Measurements from ENCODE around the gene RERE.

The RERE gene

DNA sequence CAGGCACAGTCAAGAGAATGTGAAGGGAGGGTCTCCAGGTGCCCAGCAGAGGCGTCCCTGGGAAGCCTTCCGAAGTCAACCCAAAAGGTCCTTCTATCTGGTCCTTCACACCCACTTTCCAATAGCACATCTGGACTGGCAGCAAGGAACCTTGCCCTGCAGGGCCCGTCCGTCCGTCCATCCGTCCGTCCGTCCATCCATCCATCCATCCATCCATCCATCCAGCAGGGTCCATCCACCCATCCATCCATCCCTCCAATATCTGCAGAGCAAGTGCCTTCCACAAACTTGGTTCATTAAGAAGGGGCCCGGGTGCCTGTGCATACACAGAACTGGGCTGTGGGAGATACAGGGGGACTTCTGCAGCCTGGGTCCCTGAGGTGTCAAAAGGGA, 468.0 kb downstream of the RERE start:
- no peak for DNase-seq (ENCODE audit: low read depth)

DNA sequence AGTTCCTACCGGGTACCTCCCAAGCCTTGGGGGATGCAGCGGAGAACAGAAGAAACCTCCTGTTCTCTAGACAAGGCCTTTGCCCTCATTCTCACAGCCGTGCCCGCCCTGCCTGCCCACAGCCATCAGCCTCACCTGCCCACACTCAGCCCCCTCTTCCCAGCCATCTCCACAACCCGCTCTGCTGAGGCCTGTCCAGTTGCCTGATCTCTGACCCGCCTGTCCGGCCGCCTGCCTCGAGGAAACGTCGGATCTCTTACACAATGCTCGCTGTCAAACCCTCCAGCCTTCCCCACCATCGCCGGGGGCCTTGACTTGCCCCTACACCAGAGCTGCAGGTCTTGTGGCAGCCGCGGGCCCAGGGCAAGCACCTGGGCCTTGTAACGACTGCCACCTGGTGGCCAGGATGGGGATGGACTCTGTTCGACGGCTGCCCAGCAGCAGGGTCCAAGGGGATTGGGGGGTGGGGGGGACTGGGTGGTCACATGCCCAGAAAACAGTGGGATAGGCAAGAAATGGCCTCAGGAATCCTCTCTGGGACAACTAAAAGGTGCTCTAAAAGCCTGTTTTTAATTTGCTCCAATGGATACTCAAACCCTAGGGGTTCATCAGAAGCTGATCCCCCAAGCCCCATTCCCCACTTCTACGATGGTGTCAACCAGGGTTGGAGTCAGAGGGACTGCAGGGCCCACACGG, 468.5 kb downstream of the RERE start:
- DNase-seq (ENCODE audit: low read depth), result peak; percentile 58

DNA sequence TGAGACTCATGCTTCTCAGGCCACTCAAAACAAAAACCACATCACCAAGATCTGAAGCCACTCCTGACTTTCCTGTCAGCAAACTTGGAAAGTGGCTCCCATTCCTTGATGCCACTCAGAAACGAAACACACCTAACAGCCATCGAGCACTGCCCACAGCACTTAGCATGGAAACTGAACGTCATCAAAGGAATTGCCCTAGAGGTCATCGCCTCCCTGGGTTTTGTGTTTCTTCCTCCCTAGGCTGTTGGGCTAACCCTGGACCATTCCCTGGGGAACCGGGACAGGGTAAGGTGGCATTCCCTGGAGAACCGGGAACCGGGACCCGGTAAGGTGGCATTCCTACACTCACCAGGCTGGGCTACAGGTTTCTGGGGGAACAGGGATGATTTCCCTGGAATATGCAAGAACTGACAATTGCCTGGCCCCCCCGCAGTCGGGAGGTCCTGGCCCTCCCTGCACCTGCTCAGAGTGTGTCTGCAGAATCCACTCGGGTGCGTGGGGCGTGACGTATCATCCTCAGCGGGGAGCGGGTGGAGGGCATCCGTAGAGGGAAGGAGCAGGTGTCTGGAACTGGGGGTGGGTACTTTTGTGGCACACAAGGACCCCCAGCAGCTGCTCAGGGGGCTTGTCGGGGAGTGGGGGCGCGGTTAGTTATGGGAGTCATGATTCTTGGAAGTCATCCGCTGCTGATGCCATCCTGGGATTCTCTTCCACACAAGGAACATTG, 469.2 kb downstream of the RERE start:
- no peak for DNase-seq (ENCODE audit: low read depth)

DNA sequence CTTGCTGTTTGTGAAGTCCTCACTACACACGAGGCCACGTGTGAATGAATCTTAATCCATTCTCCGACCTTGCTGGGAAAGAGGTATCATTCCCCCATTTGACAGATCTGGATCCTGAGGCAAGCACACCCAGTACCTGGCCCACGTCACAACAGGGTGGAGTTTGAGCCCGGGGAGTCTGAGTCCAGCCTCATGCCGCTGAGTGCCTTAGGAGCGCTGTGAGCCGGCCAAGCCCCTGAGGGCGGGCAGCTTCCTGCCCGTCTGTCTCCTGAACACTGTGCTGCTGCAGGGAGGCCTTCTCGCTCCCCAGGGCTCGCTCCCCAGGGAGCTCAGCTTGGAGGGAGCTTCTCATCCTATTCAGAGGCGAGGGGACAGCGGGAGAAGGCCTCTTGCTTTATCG, 469.8 kb downstream of the RERE start:
- DNase-seq (ENCODE audit: low read depth), result no peak

DNA sequence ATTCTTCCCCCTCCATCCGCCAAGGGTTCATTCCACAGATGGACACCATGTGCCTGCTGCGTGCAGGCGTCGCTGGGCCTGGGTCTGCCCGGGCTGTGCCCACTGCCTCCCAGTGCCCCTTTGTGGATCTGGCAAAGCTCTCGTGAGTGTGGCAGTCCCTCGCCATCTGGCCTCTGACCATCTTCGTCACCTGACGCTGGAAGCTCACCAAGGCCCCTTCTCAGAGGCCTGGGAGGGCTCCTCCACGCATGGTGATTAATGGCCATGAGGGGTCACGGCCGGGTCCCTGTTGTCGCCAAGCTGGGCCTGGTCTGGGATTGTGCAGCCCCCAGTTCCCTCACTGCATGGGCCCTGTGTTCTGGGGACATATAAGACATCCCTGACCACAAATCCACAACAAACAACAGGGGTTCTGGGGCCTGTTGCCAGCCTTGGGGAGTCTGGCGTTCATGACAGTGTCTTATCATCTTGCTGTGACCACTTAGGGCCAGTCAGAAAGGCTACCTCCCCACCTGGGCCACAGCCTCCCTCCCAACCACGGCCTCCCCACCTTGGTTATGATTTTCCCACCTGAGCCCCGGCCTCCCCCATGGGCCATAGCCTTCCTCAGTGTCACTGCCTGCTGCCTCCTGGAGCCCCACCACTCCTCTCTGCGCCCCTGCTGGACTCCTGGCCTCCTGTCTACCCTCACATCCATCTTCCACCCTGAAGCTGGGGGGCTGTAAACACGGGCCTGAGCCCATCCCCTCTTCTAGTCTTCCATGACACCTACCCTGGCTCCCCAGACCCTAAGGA, 471.6 kb downstream of the RERE start:
- DNase-seq (ENCODE audit: low read depth), result no peak

DNA sequence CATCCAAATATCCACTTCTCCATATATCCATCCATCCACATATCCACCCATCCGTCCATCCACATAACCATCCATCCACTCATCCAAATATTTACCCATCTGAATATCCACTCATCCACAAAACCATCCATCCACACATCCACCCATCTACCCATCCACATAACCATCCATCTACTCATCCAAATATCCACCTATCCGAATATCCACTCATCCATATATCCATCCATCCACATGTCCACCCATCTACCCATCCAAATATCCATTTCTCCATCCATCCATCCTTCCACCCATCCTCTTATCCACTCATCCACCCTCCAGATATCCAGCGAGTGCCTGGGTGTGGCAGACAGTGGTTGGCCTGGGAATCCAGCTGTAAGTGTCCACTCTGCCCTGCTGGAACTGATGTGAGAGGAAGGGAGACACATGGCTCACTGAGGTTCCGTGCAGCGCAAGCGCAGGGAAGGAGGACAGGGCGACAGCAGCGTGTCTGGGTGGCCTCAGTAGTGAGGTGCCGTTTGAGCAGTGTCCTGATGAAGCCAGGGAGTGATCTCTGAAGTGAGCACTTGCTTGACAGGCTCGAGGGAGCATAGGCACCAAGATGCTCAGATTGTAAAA, 472.4 kb downstream of the RERE start:
- DNase-seq (ENCODE audit: low read depth), result no peak

DNA sequence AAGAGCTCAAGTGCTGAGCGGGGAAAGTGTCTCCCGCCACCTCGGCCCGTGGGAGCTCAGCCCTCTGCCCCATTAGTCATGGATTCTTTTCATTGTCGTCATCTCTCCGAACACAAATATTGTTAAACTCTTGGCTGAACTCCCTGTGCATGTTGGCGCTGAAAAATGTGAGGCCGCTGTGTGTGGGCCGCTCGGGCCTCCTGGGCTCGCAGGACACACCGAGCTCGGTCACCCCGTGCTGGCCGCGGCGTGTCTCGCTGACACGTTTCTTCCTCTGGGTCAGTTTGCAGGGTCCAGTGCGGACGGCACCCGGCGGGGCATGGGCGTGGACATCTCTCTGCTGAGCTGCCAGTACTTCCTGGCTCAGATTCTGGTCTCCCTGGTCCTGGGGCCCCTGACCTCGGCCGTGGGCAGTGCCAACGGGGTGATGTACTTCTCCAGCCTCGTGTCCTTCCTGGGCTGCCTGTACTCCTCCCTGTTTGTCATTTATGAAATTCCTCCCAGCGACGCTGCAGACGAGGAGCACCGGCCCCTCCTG, 473.9 kb downstream of the RERE start:
- DNase-seq (ENCODE audit: low read depth), result no peak

DNA sequence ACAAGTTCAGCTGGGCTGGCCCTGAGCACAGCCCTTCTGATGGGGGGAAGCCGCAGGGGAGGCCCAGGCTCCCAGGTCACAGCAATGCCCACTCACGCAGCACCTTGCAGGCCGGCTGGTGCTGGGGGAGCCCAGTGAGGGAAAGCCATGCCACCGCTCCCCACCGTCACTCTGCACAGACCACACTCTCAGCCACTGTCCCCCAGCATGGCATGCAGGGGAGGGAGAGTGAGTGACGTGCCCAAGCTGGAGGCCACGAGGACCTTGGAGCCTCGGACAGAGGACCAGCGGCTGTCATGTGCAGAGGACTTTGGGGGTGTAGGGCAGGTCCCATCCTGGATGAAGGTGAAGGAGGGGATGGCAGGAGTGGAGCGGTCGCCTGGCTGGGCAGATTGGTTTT, 474.4 kb downstream of the RERE start:
- DNase-seq (ENCODE audit: low read depth), result no peak

DNA sequence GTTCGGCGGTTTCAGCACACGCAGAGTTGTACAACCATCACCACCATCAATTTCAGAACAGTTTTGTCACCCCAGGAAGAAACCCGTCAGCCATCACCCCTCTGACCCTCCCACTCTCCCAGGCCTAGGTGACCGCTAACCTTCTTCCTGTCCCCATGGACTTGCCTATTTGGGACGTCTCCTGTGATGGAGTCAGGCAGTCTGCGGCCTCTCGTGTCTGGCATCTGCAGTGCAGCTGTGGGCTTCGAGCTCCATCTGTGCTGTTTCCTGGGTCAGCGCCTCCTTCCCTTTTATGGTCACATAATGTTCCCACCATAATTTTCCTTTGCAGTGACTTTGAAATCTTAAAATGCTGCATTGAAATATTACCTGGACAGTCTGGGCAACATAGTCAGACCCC, 475.1 kb downstream of the RERE start:
- no peak for DNase-seq (ENCODE audit: low read depth)

DNA sequence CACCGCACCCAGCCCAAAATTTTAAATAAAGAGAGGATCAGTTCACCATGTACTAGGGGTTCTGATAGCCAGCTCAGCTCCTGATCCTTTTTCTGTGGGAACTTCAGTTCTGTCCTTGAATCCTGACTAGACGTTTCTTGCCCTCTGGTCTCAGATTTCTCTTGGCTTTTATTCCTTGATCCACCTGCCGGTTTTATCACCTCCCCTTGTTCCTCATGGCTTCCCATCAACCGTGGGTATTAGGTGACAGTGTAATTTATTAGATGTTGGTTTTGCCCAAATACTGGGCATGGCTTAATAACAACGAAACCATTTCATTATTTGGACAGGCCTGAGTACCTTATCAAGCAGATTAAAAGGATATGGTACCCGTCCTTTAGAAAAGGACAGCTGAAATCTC, 477.0 kb downstream of the RERE start:
- DNase-seq (ENCODE audit: low read depth), result no peak

DNA sequence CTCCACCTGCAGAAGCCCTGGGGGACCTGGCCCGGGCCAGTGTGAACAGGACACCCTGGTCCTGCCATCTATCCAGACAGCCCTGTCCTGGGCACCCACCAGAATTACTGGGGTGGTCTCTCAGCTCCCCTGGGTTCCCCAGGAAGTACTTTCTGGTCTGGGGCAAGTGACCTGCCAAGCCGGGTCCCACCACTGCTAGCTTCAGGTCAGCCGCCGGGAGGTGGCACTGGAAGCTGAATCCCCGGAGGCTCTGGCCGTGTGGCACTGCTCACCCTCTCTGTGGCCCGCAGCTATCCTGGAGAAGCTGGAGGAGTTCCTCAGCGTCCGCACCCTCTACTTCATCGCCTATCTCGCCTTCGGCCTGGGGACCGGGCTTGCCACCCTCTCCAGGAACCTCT, 478.2 kb downstream of the RERE start:
- no peak for DNase-seq (ENCODE audit: low read depth)

DNA sequence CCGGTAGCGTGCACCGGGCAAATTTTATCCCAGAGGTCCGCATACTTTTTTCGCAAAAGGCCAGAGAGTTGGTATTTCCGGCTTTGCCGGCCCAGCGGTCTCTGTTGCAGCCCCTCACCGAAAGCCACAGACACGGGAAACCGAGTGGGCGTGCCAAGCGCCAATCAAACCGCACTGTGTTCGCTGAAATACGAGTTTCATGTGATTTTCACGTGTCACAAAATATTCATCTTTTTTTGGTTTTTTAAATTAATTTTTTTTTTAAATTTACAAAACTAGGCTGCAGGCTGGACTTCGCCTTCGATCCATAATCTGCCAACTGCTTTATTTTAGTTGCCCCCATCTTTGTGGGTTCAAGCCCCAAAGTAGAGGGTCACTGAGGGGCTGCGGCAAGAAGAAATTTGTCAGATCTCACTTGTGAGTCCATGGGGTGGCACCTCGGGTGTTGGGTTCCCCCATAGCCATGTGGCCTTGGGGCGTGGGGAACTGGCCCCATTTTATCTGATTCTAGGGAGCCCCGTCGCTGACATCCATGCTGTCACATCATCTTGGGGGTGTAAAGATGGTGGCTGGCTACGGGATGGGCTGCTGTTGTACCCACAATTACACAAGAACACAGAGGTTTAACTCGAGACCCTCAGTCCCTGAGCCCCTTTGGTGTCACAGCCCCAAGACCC, 478.8 kb downstream of the RERE start:
- no peak for DNase-seq (ENCODE audit: low read depth)

DNA sequence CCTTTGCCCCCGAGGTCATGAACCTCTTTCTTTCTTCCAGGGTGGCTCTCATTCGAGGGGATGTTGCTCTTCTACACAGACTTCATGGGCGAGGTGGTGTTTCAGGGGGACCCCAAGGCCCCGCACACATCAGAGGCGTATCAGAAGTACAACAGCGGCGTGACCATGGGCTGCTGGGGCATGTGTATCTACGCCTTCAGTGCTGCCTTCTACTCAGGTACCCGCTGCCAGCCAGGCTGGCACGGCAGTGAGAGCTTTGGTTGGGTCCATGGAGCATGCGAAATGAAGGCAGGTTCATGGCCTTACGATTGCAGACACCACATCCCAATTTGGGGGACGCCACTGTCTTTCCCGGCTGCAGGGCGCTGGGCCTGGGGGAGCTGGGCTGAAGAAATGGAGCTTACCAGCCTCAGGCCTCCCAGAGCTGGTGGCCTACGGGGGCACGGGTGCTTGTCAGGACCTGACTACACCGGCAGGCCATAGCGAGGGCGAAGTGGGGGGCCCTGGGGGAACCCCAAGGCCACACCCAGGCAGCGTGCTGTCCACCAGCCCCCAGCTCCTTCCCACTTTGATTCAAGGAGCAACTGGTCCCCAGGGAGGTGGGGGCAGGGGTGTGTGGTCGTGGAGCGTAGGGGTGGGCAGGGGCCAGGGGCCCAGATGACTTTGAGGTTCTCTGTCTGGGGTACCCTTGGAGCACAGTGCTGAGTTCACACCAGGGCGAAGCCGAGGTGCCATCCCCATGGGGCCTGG, 479.5 kb downstream of the RERE start:
- DNase-seq (ENCODE audit: low read depth), result no peak

DNA sequence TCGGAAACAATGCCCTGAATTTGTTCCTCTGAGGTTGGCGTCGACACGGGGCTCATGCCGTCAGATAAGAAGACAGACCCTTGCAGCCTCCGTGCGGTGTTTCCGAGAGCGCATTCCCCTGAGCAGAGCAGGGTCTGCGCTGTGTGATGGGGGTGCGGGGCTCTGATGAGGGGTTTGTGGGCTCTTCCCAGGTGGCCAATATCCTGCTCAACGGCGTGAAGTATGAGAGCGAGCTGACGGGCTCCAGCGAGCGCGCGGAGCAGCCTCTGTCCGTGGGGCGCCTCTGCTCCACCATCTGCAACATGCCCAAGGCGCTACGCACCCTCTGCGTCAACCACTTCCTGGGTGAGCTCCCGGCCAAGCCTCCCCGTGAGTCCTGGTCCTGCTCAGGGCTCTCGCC, 482.2 kb downstream of the RERE start:
- DNase-seq (ENCODE audit: low read depth), result no peak

DNA sequence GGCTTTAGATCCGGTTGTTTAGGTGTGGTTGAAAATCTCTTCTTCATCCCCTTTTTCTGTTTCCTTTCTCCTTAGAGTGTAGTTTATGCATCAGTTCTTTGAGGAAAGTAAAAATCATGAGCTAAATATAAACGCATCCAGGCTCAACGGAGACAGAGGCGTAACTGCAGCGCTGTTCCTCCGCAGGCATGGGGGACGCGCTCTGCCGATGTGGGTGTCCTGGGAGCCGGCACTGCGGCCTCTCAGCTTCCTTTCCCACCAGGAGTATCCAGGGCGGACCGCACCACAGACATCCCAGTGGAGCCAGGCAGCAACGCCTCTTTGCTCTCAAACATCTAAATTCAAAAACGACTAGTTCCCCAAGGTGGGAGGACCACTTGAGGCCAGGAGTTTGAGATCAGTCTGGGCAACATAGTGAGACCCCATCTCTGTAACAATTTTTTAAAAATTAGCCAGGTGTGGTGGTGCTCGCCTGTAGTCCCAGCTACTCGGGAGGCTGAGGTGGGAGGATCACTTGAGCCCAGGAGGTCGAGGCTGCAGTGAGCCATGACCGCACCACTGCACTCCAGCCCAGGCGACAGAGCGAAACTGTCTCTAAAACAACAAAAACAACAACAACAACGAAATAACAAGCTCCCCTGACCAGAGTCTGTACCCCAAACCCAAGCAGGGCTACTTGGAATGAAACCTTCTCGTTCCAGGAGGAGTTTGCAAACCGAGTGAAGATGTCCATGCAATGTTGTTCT, 483.2 kb downstream of the RERE start:
- DNase-seq (ENCODE audit: low read depth), result no peak

DNA sequence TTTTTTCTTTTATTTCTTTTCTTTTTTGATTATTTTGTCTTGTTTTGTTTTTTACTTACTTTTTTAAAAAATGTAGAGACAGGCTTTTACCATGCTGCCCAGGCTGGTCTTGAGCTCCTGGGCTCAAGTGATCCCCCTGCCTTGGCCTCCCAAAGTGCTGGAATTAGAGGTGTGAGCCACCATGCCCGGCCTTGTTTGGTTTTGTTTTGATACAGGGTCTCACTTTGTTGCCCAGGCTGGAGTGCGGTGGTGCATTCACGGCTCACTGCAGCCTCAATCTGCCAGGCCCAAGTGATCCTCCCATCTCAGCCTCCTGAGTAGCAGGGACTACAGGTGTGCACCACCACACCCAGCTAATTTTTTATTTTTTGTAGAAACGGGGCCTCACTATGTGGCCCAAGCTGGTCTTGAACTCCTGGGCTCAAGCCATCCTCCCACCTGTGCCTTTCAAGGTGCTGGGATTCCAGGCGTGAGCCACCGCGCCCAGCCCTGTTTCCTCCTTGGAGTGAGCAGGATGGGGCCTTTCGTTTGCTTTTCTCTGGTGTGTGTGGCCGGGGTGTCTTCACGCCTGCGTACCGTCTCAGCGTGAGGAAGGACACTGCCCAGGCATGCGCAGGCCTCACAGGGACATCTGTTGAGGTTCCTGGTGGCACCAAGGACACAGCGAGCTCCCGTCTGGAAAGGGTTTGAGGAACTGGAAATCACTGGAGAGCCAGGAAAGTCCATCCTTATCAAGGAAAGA, 484.0 kb downstream of the RERE start:
- DNase-seq (ENCODE audit: low read depth), result no peak

DNA sequence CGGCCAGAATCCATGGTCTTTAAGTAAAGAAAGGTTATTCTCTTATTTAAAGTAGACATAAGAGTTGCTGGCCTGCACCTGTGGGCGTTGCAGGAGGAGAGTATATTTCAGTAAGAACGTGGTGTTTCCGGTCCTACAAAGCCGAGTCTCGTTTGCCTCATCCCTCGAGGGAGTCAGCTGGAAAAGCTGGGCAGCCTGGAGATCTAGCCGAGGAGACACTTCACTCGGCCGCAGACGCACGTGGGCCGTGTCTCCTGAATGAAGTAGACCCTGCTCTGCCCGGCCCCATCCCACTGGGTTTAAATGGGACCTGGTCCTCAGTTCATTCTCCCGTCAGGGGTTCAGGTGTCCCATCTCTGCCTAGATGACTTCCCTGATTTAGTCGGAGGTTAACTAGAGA, 484.6 kb downstream of the RERE start:
- no peak for DNase-seq (ENCODE audit: low read depth)

DNA sequence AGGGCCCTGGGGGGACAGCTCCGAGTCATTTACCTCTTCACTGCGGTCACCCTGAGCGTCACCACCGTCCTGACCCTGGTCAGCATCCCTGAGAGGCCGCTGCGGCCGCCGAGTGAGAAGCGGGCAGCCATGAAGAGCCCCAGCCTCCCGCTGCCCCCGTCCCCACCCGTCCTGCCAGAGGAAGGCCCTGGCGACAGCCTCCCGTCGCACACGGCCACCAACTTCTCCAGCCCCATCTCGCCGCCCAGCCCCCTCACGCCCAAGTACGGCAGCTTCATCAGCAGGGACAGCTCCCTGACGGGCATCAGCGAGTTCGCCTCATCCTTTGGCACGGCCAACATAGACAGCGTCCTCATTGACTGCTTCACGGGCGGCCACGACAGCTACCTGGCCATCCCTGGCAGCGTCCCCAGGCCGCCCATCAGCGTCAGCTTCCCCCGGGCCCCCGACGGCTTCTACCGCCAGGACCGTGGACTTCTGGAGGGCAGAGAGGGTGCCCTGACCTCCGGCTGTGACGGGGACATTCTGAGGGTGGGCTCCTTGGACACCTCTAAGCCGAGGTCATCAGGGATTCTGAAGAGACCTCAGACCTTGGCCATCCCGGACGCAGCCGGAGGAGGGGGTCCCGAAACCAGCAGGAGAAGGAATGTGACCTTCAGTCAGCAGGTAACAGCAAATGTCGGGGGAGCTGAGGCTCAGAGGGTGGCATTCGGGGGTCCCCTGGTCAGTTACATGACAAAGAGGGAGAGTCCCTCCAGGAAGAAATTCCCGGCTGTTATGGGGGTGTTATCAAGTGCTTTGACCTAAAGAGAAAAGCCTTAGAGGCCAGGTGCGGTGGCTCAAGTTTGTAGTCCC, 486.9 kb downstream of the RERE start:
- no peak for DNase-seq (ENCODE audit: low read depth)

DNA sequence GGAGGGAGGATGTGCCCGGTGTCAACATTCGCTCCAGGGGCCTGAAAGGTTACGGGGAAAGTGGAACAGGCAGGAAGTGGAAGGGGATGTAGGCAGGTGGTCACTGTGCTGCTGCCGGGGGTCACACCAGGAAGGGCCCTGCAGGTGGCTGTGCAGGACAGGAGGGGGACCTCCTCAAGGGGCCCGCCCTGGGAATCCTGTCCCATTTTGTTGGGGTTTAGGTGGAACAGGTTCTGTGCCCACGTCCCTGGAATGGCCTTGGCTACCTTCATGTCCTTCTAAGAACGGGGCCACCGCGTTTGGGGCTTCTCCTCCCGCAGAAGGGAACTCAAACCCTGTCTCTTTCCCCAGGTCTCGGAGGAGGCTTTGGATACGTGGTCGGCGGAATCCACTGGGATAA, 487.6 kb downstream of the RERE start:
- no peak for DNase-seq (ENCODE audit: low read depth)

Data from T follicular helper cell (primary cell).